ENCODE results near the gene CATSPERD.

GRCh38 chr19:5818594-5818993, 98.2 kb downstream of the CATSPERD start:
- no peak for TF ChIP-seq CTCF (IDR thresholded peaks at IDR 0.05; ENCODE audit: low read depth, low read length, missing input control)
- no peak for TF ChIP-seq REST (IDR thresholded peaks at IDR 0.05)
- TF ChIP-seq EGR1 (IDR thresholded peaks at IDR 0.05; ENCODE audit: low read depth in 2 of 2), result no peak
- no peak for TF ChIP-seq GABPA (IDR thresholded peaks at IDR 0.05 in 1 of 2, conservative IDR thresholded peaks at IDR 0.05 in 1 of 2)
- TF ChIP-seq TAF1 (conservative IDR thresholded peaks at IDR 0.05), result no peak
- TF ChIP-seq RAD21 (IDR thresholded peaks at IDR 0.05), result no peak
- TF ChIP-seq SP1 (IDR thresholded peaks at IDR 0.05), result no peak
- TF ChIP-seq JUND (IDR thresholded peaks at IDR 0.05), result no peak
- no peak for TF ChIP-seq MAX (IDR thresholded peaks at IDR 0.05)
- TF ChIP-seq RXRA (IDR thresholded peaks at IDR 0.05), result no peak
- no peak for TF ChIP-seq YY1 (IDR thresholded peaks at IDR 0.05)
- no peak for TF ChIP-seq ATF3 (IDR thresholded peaks at IDR 0.05)
- no peak for TF ChIP-seq NR2F2 (IDR thresholded peaks at IDR 0.05)
- no peak for TF ChIP-seq FOXA1 (IDR thresholded peaks at IDR 0.05)

Data from liver (tissue), 3 donors.